RWPE2 (cell line): ENCODE data around the gene ZSCAN26.

Experiments used
- ATAC-seq: fragments of 200-7000 bp; cut with Tn5 transposase; 3 replicates; pipeline ENCODE4 v1.9.1; 2021; ENCODE audit warnings: low read depth
- DNase-seq: peaks from one replicate; pipeline ENCODE4 v3.0.0-alpha.2; 2020; ENCODE audit warnings: low spot score
- H3K27ac ChIP-seq: fragments of 450-650 bp; 2 replicates; pipeline ENCODE4 v1.5.1; 2017; ENCODE audit warnings: mild to moderate bottlenecking; ENCODE audit not compliant: poor library complexity, severe bottlenecking
- H3K27me3 ChIP-seq: fragments of 250-450 bp; sonication (Bioruptor Pico); 2 replicates; pipeline ENCODE4 v1.5.1; 2021; ENCODE audit warnings: mild to moderate bottlenecking, moderate library complexity; ENCODE audit not compliant: insufficient read depth, poor library complexity, severe bottlenecking
- H3K36me3 ChIP-seq: fragments of 250-450 bp; sonication (Bioruptor Pico); 2 replicates; pipeline ENCODE4 v1.5.1; 2020; ENCODE audit warnings: low read depth, mild to moderate bottlenecking, moderate library complexity
- H3K4me1 ChIP-seq: fragments of 250-450 bp; sonication (Bioruptor Pico); 2 replicates; pipeline ENCODE4 v1.5.1; 2021; ENCODE audit warnings: mild to moderate bottlenecking, moderate library complexity; ENCODE audit not compliant: insufficient read depth, poor library complexity, severe bottlenecking
- H3K4me3 ChIP-seq: fragments of 250-450 bp; sonication (Bioruptor Pico); 2 replicates; pipeline ENCODE4 v1.5.1; 2021; ENCODE audit warnings: mild to moderate bottlenecking, moderate library complexity; ENCODE audit not compliant: severe bottlenecking
- H3K9me3 ChIP-seq: fragments of 250-450 bp; sonication (Bioruptor Pico); 2 replicates; pipeline ENCODE4 v1.5.1; 2021; ENCODE audit warnings: mild to moderate bottlenecking, moderate library complexity; ENCODE audit not compliant: severe bottlenecking
- CTCF ChIP-seq: fragments of 450-650 bp; IDR thresholded peaks from one replicate; pipeline ENCODE4 v1.5.1; 2017; ENCODE audit warnings: mild to moderate bottlenecking, moderate library complexity; ENCODE audit not compliant: poor library complexity, severe bottlenecking

ZSCAN26 gene

GRCh38 chr6:28248916-28249315 lies 18.0 kb upstream of the ZSCAN26 start:
- H3K4me1 ChIP-seq = peaks cover 12% of the 10 kb centered on the region
- no peak overlapping the region for H3K27ac ChIP-seq
- no peaks in the 10 kb centered on the region for H3K27me3 ChIP-seq
- ATAC-seq (no peak), DNase-seq (no peak)
- H3K36me3 ChIP-seq = peaks cover 45% of the 10 kb centered on the region
- no peak overlapping the region for H3K4me3 ChIP-seq
- H3K9me3 ChIP-seq = no peaks in the 10 kb centered on the region
- TF ChIP-seq CTCF = no peak

- ATAC-seq = no peak
- H3K27ac ChIP-seq = no peak overlapping the region
- H3K27me3 ChIP-seq = no peaks in the 10 kb centered on the region
- TF ChIP-seq CTCF = no peak
- no peak for DNase-seq
- peak overlapping the region; percentile 68 for H3K4me3 ChIP-seq
- peaks cover 29% of the 10 kb centered on the region for H3K36me3 ChIP-seq
- H3K4me1 ChIP-seq = peaks cover 12% of the 10 kb centered on the region
- no peaks in the 10 kb centered on the region for H3K9me3 ChIP-seq
Observed at GRCh38 chr6:28250747-28251146, 16.2 kb upstream of the ZSCAN26 start.

- DNase-seq = no peak
- Histone ChIP-seq H3K4me1 (peaks cover 12% of the 10 kb centered on the region), H3K27ac (peak overlapping the region; percentile 25), H3K9me3 (no peaks in the 10 kb centered on the region), H3K4me3 (peak overlapping the region; percentile 68), H3K36me3 (peaks cover 27% of the 10 kb centered on the region), H3K27me3 (no peaks in the 10 kb centered on the region)
- no peak for TF ChIP-seq CTCF
- peak; percentile 55 for ATAC-seq
Observed at GRCh38 chr6:28251661-28252008, 15.3 kb upstream of the ZSCAN26 start.

GRCh38 chr6:28252009-28252975 lies 14.7 kb upstream of the ZSCAN26 start, which contains the start of gene ZKSCAN4:
TSS of gene ZKSCAN4 (minus strand) at chr6:28252269. CDS start at chr6:28251980, 289 bp downstream.
- Histone ChIP-seq H3K4me3 (peak within 1 kb of the TSS; percentile 68), H3K9me3 (no peaks in the 10 kb centered on the region), H3K36me3 (peaks cover 20% of the 10 kb centered on the region), H3K4me1 (peaks cover 12% of the 10 kb centered on the region), H3K27me3 (no peaks in the 10 kb centered on the region), H3K27ac (peak within 1 kb of the TSS; percentile 25)
- peak; percentile 64 for DNase-seq
- no peak for TF ChIP-seq CTCF
- ATAC-seq = peak; percentile 96

GRCh38 chr6:28254121-28254519 lies 12.8 kb upstream of the ZSCAN26 start:
- no peak overlapping the region for H3K27ac ChIP-seq
- no peak overlapping the region for H3K4me3 ChIP-seq
- no peak for TF ChIP-seq CTCF
- DNase-seq = no peak
- ATAC-seq = no peak
- no peaks in the 10 kb centered on the region for H3K27me3 ChIP-seq
- peaks cover 16% of the 10 kb centered on the region for H3K36me3 ChIP-seq
- peaks cover 12% of the 10 kb centered on the region for H3K4me1 ChIP-seq
- H3K9me3 ChIP-seq = no peaks in the 10 kb centered on the region
